NCI-H2171 (cell line): Measurements from ENCODE around the gene CFAP107.

Source experiments
- DNase-seq: peaks from one replicate; lab custom pipeline; 2025; lab: John Stamatoyannopoulos, UW

The CFAP107 gene

GRCh38 chr1:12741946-12742345 is 4.1 kb upstream of the CFAP107 start:
- no peak for DNase-seq

GRCh38 chr1:12745126-12745991 is 641 bp upstream of the CFAP107 start:
- no peak for DNase-seq

- DNase-seq = no peak
These were observed 2.9 kb downstream of the CFAP107 start for GRCh38 chr1:12748778-12749355.

- no peak for DNase-seq
These were observed 8.7 kb downstream of the CFAP107 start for GRCh38 chr1:12754738-12755137.

GRCh38 chr1:12756273-12756672 is 10.3 kb downstream of the CFAP107 start:
- DNase-seq = no peak

GRCh38 chr1:12756768-12757413 is 10.9 kb downstream of the CFAP107 start:
- DNase-seq = no peak

- no peak for DNase-seq
These were observed 11.8 kb downstream of the CFAP107 start for GRCh38 chr1:12757836-12758235.

- DNase-seq = no peak
These were observed 14.3 kb downstream of the CFAP107 start for GRCh38 chr1:12760256-12760795.

GRCh38 chr1:12761781-12762180 is 15.8 kb downstream of the CFAP107 start:
- no peak for DNase-seq

- no peak for DNase-seq
These were observed 16.8 kb downstream of the CFAP107 start for GRCh38 chr1:12762766-12763165.

GRCh38 chr1:12763479-12763878 is 17.5 kb downstream of the CFAP107 start:
- DNase-seq = no peak

- no peak for DNase-seq
These were observed 18.0 kb downstream of the CFAP107 start for GRCh38 chr1:12764016-12764415.

- no peak for DNase-seq
These were observed 23.0 kb downstream of the CFAP107 start for GRCh38 chr1:12769031-12769430.

GRCh38 chr1:12769976-12770505 is 24.0 kb downstream of the CFAP107 start:
- DNase-seq = no peak

- DNase-seq = no peak
These were observed 24.6 kb downstream of the CFAP107 start for GRCh38 chr1:12770620-12771019.

- no peak for DNase-seq
These were observed 25.2 kb downstream of the CFAP107 start for GRCh38 chr1:12771186-12771585.

- DNase-seq = no peak
These were observed 26.5 kb downstream of the CFAP107 start for GRCh38 chr1:12772520-12772919.

- DNase-seq = no peak
These were observed 27.4 kb downstream of the CFAP107 start, which contains the start of gene PRAMEF12 for GRCh38 chr1:12773438-12773837. Gene PRAMEF12 (plus strand): TSS chr1:12773738. CDS start chr1:12774868, 1,130 bp downstream.

GRCh38 chr1:12774801-12775345 is 28.9 kb downstream of the CFAP107 start:
- no peak for DNase-seq

GRCh38 chr1:12775443-12775842 is 29.4 kb downstream of the CFAP107 start:
- DNase-seq = no peak

GRCh38 chr1:12776801-12777557 is 31.0 kb downstream of the CFAP107 start:
- no peak for DNase-seq
